T-helper 2 cell treated with Interferon-gamma antibody and Interleukin-4, amounts not matched to agents 5 μg/mL and 100 μg/mL, for 36 hours (primary cell): ENCODE data around the gene APP.
A peak's percentile ranks its signal among the peaks of the same experiment; 100 is the strongest.

Experiments
- DNase-seq: peaks from one replicate; pipeline ENCODE4 v3.0.0; 2021; ENCODE audit warnings: low spot score
- H3K27ac Mint-ChIP-seq: one replicate; pipeline ENCODE4 v1.8.0; 2021; ENCODE audit warnings: mild to moderate bottlenecking, mixed read lengths
- H3K27me3 Mint-ChIP-seq: one replicate; pipeline ENCODE4 v1.8.0; 2021; ENCODE audit warnings: low read depth, mixed read lengths
- H3K36me3 Mint-ChIP-seq: one replicate; pipeline ENCODE4 v1.8.0; 2021; ENCODE audit warnings: low read depth, mixed read lengths
- H3K4me1 Mint-ChIP-seq: one replicate; pipeline ENCODE4 v1.8.0; 2021; ENCODE audit warnings: low read depth, mixed read lengths
- H3K4me3 Mint-ChIP-seq: one replicate; pipeline ENCODE4 v1.8.0; 2022; ENCODE audit warnings: mild to moderate bottlenecking, moderate library complexity, mixed read lengths
- H3K9me3 Mint-ChIP-seq: one replicate; pipeline ENCODE4 v1.8.0; 2021; ENCODE audit warnings: mixed read lengths

Gene APP

DNA sequence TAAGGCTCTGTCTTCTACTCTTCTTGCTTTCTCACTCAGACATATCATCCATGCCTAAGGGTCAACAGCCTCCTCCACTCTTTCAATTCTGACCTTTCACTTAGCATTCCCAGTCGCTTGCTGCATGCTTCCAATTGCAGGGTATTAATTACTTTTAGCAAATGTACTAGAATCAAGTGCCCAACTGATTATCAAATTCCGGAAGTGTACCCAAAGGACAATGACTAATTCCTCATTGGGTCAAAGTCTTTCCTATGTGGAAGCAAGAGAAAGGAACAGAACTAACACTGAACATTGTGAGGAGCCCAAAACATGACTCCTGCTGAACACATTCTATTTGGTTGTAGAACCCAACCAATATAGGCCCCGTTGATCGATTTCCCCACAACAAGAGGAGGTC, 101.8 kb downstream of the APP start:
- H3K4me1 Mint-ChIP-seq = peaks cover 38% of the 10 kb centered on the region
- no peak overlapping the region for H3K27ac Mint-ChIP-seq
- no peaks in the 10 kb centered on the region for H3K36me3 Mint-ChIP-seq

DNA sequence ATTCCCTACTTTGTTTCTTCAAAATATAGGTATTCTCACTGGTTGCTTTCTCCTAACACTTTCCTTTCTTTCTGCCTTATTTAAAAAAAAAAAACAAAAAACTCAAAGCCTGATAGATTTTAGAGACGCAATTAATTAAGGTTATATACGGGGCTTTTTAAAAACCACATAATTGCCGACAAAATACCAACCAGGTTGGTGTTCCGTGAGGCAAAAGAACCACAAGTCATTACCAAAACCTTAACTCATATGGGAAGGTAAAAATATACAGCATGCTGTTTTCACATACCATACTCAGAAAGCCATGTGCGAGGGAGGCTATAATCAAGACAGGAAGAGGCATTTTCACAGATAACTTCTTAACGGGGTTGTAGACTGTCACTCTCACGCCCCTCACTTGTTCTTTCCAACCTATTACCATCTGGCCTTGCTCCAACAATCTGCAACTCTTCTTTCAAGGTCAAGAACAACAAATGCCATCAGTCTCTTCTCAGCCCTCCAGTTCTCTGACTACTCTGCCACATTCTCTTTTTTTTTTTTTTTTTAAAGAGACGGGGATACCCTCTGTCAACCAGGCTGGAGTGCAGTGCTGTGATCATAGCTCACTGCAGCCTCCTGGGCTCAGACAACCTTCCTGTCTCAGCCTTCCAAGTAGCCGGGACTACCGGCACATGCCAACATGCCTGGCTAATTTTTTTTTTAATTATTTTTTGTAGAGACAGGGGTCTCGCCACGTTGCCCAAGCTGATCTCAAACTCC, 102.6 kb downstream of the APP start:
- Mint-ChIP-seq H3K27me3 (no peaks in the 10 kb centered on the region), H3K4me1 (peaks cover 38% of the 10 kb centered on the region), H3K27ac (no peak overlapping the region), H3K4me3 (peak overlapping the region; percentile 23), H3K9me3 (no peaks in the 10 kb centered on the region), H3K36me3 (no peaks in the 10 kb centered on the region)
- no peak for DNase-seq

More for the DNA sequence above, 101.8 kb downstream of the APP start:
- no peaks in the 10 kb centered on the region for H3K27me3 Mint-ChIP-seq
- no peak for DNase-seq
- no peaks in the 10 kb centered on the region for H3K9me3 Mint-ChIP-seq
- peak overlapping the region; percentile 2 for H3K4me3 Mint-ChIP-seq

DNA sequence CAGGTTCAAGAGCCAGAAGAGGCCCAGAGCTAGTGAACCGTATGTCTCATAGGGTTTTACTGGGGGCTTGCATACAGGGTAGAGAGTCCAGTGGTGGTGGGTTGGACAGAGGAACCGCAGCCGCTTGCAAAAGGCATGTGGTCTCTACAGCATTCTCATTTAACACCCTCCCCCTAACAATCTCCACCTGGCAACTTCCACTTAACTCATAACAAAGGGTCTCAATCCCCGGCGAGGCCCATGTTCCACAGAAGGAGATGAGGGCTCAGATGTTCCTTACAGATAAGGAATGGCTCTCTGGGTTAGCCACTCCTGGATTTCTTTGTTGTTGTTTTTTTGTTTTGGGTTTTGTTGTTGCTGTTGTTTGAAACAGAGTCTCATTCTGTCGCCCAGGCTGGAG, 106.1 kb downstream of the APP start:
- H3K36me3 Mint-ChIP-seq = no peaks in the 10 kb centered on the region
- H3K9me3 Mint-ChIP-seq = no peaks in the 10 kb centered on the region
- H3K27me3 Mint-ChIP-seq = no peaks in the 10 kb centered on the region
- H3K4me3 Mint-ChIP-seq = no peak overlapping the region
- H3K27ac Mint-ChIP-seq = no peak overlapping the region
- no peak for DNase-seq
- peaks cover 19% of the 10 kb centered on the region for H3K4me1 Mint-ChIP-seq

DNA sequence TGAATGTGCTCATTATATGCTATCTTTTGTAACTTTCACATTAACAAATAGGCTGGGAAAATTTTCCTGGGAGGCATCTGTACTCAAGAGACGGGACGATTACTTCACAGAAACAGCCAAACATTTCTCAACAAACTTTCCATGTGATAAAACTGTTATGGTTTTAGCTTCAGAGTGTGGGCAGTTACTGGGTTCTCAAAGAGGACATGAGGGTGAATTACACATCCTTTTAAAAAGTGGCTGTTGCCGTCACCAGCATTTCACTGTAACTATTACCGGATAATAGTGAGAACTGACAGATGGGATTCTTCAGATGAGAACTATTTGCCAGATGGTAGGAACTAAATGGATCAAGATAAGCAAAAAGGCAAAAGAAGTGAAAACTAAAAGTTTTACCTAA, 109.1 kb downstream of the APP start:
- Mint-ChIP-seq H3K4me3 (no peak overlapping the region), H3K9me3 (no peaks in the 10 kb centered on the region), H3K27me3 (no peaks in the 10 kb centered on the region), H3K27ac (no peak overlapping the region), H3K4me1 (no peaks in the 10 kb centered on the region), H3K36me3 (no peaks in the 10 kb centered on the region)
- DNase-seq = no peak

DNA sequence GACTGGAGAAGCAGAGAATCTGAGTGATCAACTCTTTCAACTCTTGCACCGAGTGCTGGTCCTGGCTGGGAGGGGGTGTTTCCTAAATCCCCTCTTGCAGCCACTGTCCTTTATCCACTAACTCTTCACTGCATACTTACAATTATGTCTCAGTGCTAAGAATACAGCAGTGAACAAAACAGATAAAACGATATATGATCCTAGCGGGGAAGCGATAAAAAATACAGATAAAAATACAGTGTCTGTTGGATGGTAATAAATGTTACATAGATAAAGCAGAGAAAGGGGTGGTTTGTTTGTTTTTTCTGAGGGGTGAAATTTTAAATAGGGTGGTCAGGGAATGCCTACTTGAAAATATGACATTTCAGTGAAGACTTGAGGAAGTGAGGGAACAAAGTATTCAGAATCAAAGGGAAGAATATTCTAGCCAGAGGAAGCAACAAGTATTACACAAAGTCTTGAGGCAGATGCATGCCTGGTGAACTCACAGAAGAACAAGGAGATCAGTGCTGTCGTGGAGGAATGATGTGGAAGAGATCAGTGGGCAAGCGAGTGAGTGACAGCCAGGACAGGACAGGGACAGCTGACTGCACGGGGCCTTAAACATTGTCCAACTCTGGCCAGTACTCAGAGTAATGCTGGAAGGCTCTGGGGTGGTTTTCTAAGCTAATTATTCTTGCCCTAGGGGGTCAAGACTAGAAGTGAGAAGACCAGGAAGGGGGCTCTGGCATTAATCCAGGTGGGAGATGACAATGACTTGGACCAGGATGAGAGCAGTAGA, 110.0 kb downstream of the APP start:
- H3K27ac Mint-ChIP-seq = no peak overlapping the region

DNA sequence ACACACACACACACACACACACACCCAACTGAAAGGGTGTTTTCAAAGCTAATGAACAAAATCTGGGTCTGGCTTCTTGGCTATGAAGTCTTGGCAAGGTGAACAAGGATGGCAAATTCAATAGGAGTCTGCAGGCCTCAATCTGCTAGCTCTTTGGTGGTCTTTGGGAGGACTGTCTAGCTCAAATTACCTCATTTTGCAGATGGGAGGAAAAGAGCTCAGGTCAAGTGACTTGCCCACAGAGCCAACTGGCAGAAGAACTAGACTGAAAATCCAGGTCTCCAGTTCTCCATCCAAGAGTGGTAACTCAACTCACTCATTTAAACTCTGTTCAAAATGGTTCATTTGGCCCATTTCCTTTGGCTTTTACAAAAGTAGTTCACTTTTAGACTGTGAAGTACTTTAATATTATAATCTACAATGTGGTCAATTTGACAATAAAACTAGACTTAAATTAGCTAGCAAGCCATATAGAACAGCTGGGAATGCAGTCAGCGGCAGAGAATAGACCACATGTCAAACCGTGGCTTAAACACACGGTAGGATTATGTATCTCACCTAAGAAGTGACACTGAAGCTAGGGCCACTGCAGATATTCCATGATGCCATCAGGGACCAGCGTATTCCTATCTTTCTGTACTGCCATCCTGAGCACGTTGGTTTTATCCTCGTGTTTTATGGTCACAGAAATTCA, 112.9 kb downstream of the APP start:
- no peaks in the 10 kb centered on the region for H3K36me3 Mint-ChIP-seq
- no peak for DNase-seq
- no peak overlapping the region for H3K4me3 Mint-ChIP-seq
- H3K27me3 Mint-ChIP-seq = no peaks in the 10 kb centered on the region
- H3K27ac Mint-ChIP-seq = no peak overlapping the region
- peaks cover 4% of the 10 kb centered on the region for H3K4me1 Mint-ChIP-seq
- no peaks in the 10 kb centered on the region for H3K9me3 Mint-ChIP-seq

More for the DNA sequence above, 110.0 kb downstream of the APP start:
- Mint-ChIP-seq H3K9me3 (no peaks in the 10 kb centered on the region), H3K4me1 (peaks cover 4% of the 10 kb centered on the region), H3K27me3 (no peaks in the 10 kb centered on the region), H3K36me3 (no peaks in the 10 kb centered on the region), H3K4me3 (no peak overlapping the region)
- no peak for DNase-seq

DNA sequence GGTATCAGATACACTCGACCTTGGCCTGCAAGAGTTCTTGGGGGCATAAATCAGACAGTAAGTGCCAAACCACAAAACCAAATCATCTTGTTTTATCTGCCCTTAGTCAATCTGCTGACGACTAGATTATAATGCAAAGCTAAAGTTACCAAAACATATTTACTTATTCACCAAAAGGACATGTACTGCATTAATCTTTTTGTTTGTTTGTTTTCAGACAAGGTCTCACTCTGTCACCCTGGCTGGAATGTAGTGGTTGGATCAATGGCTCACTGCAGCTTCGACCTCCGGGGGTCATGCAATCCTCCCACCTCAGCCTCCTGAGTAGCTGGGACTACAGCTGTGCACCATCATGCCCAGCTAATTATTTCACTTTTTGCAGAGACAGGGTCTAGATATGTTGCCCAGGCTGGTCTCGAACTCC, 114.7 kb downstream of the APP start:
- H3K4me3 Mint-ChIP-seq = no peak overlapping the region
- no peaks in the 10 kb centered on the region for H3K9me3 Mint-ChIP-seq
- H3K36me3 Mint-ChIP-seq = peaks cover 1% of the 10 kb centered on the region
- DNase-seq = no peak
- no peaks in the 10 kb centered on the region for H3K27me3 Mint-ChIP-seq
- H3K27ac Mint-ChIP-seq = no peak overlapping the region
- H3K4me1 Mint-ChIP-seq = peaks cover 4% of the 10 kb centered on the region

DNA sequence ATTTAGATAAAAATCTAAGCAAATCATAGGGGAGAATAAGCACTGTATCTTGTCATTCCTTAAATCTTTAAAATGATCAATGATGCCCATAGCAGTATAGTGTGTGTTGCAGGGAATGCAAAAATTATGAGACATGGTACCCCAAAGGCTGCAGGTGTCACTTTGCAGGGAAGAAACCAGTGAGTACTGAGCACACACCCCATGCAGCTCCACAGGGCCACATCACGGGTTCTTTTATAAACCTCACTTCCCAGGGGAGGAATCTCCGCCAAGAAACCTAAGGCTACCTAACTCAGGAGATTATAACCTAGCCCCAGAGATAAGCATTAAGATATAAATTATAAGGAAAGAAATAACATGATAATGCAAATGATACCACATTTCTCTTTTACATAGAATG, 115.6 kb downstream of the APP start:
- no peaks in the 10 kb centered on the region for H3K27me3 Mint-ChIP-seq
- H3K9me3 Mint-ChIP-seq = no peaks in the 10 kb centered on the region
- no peak overlapping the region for H3K27ac Mint-ChIP-seq
- no peak for DNase-seq
- H3K36me3 Mint-ChIP-seq = peaks cover 4% of the 10 kb centered on the region
- H3K4me1 Mint-ChIP-seq = peaks cover 4% of the 10 kb centered on the region
- no peak overlapping the region for H3K4me3 Mint-ChIP-seq

DNA sequence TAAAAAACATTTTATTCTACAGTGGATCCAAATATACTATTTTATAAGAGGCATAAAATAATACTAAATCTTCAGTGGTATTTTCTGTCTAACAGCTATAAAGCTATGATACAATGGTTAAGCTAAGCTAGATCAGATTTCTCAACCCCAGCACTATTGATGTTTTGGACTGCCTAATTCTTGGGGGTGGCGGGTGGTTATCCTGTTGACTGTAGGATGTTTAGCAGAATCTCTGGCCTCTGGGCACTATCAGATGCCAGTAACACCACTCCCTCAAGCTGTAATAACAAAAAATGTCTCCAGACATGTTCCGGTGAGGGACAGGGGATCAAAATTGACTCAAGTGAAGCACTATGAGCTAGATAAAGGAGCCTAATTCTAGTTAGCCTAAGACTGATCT, 118.5 kb downstream of the APP start:
- Mint-ChIP-seq H3K9me3 (no peaks in the 10 kb centered on the region), H3K27me3 (no peaks in the 10 kb centered on the region), H3K27ac (no peak overlapping the region), H3K4me3 (no peak overlapping the region), H3K4me1 (peaks cover 4% of the 10 kb centered on the region), H3K36me3 (peaks cover 12% of the 10 kb centered on the region)
- no peak for DNase-seq

DNA sequence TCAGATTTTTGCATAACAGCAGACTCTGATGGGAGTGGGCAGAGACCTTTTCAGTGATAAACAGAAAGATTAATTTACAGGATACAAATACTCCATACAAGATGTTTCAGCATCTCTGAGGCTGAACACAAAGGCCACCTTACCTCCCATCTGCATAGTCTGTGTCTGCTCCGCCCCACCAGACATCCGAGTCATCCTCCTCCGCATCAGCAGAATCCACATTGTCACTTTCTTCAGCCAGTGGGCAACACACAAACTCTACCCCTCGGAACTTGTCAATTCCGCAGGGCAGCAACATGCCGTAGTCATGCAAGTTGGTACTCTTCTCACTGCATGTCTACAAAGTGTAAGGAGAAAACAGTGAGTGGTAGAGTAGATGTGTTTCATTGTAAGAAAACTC, 119.7 kb downstream of the APP start:
- Mint-ChIP-seq H3K27ac (no peak overlapping the region), H3K4me1 (peaks cover 2% of the 10 kb centered on the region), H3K4me3 (no peak overlapping the region), H3K9me3 (no peaks in the 10 kb centered on the region), H3K27me3 (no peaks in the 10 kb centered on the region), H3K36me3 (peaks cover 12% of the 10 kb centered on the region)
- DNase-seq = no peak

DNA sequence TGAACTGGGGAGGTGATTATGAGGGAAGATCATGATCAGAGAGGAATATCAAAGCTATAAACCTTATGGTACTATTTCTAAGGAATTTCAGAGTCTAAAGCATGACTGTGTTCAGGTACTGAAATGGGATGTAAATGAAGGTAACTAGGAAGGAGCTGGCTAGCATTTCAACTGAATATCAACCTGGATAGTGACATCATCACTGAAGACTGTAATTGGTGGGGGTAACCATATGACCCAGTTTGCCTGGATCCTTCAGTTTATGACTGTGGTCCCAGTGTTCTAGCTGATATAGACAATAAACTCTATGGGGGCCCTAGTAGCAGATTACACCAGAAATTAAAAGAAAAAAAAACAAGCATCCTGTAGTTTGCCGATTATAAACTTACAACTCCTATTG, 120.8 kb downstream of the APP start:
- H3K27me3 Mint-ChIP-seq = no peaks in the 10 kb centered on the region
- no peaks in the 10 kb centered on the region for H3K9me3 Mint-ChIP-seq

DNA sequence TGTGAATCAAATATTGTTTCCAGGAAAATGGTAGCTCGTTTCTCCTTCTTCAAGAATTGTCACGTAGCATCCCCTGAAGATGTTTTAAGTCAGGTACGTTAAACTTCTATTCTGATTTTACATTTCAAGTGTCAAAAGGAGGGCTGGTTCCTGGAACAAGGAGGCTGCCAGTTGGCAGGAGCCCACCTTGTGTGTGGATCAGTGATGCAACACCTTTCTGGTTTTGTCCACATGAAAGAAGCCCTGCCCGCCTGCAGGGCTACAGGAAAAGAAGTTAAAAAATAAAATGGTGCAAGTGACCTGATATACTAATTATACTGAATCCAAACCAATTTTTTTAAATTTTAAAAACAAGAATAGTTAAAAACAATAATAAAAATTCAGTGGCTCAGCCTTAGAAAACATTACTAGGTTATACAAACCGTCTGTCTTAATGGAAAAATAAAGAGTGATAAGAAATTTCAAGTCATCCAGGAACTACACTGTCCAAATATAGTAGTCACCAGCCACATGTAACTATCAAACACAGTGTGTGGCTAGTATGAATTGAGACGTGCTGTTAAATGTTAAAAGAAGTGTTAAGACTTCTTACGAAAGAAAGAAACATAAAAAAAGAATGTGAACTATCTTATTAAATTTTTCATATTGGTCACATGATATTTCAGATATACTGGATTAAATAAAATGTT, 123.1 kb downstream of the APP start:
- Mint-ChIP-seq H3K4me1 (no peaks in the 10 kb centered on the region), H3K9me3 (no peaks in the 10 kb centered on the region), H3K27ac (no peak overlapping the region), H3K36me3 (peaks cover 15% of the 10 kb centered on the region), H3K27me3 (no peaks in the 10 kb centered on the region), H3K4me3 (no peak overlapping the region)
- no peak for DNase-seq

More for the DNA sequence above, 120.8 kb downstream of the APP start:
- no peak for DNase-seq
- H3K4me3 Mint-ChIP-seq = no peak overlapping the region
- H3K36me3 Mint-ChIP-seq = peaks cover 15% of the 10 kb centered on the region
- no peaks in the 10 kb centered on the region for H3K4me1 Mint-ChIP-seq
- H3K27ac Mint-ChIP-seq = no peak overlapping the region

DNA sequence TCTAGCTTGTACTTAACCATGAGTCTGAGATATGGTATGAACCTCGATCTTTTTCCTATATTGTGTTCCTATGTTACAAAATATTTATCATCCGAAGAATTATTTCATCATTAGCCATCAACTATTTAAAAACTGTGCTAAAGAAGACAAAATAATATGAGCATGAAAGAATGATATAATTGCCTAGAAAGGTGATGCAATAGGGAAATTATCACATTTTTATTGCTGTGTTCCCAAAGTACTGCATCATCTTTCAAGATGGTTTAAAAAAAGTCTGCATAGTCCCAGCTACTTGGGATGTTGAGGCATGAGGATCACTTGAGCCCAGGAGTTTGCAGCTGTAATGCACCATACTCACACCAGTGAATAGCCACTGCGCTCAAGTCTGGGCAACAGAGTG, 126.7 kb downstream of the APP start:
- Mint-ChIP-seq H3K9me3 (no peaks in the 10 kb centered on the region), H3K27ac (no peak overlapping the region), H3K4me3 (no peak overlapping the region)

More for the DNA sequence above, 126.7 kb downstream of the APP start:
- Mint-ChIP-seq H3K27me3 (no peaks in the 10 kb centered on the region), H3K4me1 (no peaks in the 10 kb centered on the region), H3K36me3 (peaks cover 4% of the 10 kb centered on the region)
- DNase-seq = no peak
